H9 (cell line): Measurements from ENCODE around the gene STK32C. TPM values are rescaled to one million over a fixed set of nuclear protein-coding genes. Genes with fewer than 3 reads are reported as not detected.
"Not testable (repeated sequence)": the region's sequence is repeated elsewhere in the genome, so short reads cannot be mapped to it uniquely, and the experiment has no call there.

Experiments used
- DNase-seq: peaks from one replicate; pipeline ENCODE4 v3.0.0-alpha.2; 2017
- H2AFZ ChIP-seq: one replicate; pipeline ENCODE4 v1.6.1; 2013; ENCODE audit warnings: mild to moderate bottlenecking, low read length, control low read depth, moderate library complexity
- H2AK5ac ChIP-seq: 2 replicates; pipeline ENCODE4 v1.6.1; 2013; ENCODE audit warnings: low read length, control low read depth, mixed read lengths; ENCODE audit not compliant: insufficient read length
- H2BK120ac ChIP-seq: one replicate; pipeline ENCODE4 v1.6.1; 2013; ENCODE audit warnings: low read depth, mild to moderate bottlenecking, low read length, control low read depth, inconsistent platforms; ENCODE audit not compliant: poor library complexity, severe bottlenecking
- H2BK12ac ChIP-seq: 2 replicates; pipeline ENCODE4 v1.6.1; 2013; ENCODE audit warnings: low read length, control low read depth, mixed read lengths, low read depth; ENCODE audit not compliant: insufficient read length
- H2BK15ac ChIP-seq: 2 replicates; pipeline ENCODE4 v1.6.1; 2013; ENCODE audit warnings: low read depth, low read length, control low read depth
- H2BK20ac ChIP-seq: one replicate; pipeline ENCODE4 v1.6.1; 2013; ENCODE audit warnings: low read depth, mild to moderate bottlenecking, low read length, control low read depth, inconsistent platforms; ENCODE audit not compliant: poor library complexity, severe bottlenecking
- H2BK5ac ChIP-seq: 2 replicates; pipeline ENCODE4 v1.6.1; 2013; ENCODE audit warnings: low read length, control low read depth, mixed read lengths; ENCODE audit not compliant: insufficient read length
- H3K14ac ChIP-seq: 2 replicates; pipeline ENCODE4 v1.6.1; 2013; ENCODE audit warnings: low read length, control low read depth; ENCODE audit not compliant: insufficient read depth
- H3K18ac ChIP-seq: 2 replicates; pipeline ENCODE4 v1.6.1; 2013; ENCODE audit warnings: low read depth, mild to moderate bottlenecking, mixed read lengths, low read length, control low read depth; ENCODE audit not compliant: insufficient read length
- H3K23ac ChIP-seq: 2 replicates; pipeline ENCODE4 v1.6.1; 2013; ENCODE audit warnings: low read length, control low read depth, mixed read lengths, low read depth; ENCODE audit not compliant: insufficient read length
- H3K23me2 ChIP-seq: 2 replicates; pipeline ENCODE4 v1.6.1; 2013; ENCODE audit warnings: low read depth, mild to moderate bottlenecking, mixed read lengths, low read length, control low read depth; ENCODE audit not compliant: insufficient read length, poor library complexity, severe bottlenecking
- H3K27ac ChIP-seq: 2 replicates; pipeline ENCODE4 v1.5.1; 2013; ENCODE audit warnings: low read length, control low read depth, mixed read lengths, low read depth; ENCODE audit not compliant: insufficient read length
- H3K27me3 ChIP-seq: 2 replicates; pipeline ENCODE4 v1.6.1; 2013; ENCODE audit warnings: low read length, control low read depth, inconsistent platforms; ENCODE audit not compliant: insufficient read depth
- H3K4ac ChIP-seq: 2 replicates; pipeline ENCODE4 v1.6.1; 2013; ENCODE audit warnings: low read depth, mild to moderate bottlenecking, control low read depth, inconsistent platforms, low read length, moderate library complexity
- H3K4me1 ChIP-seq: 2 replicates; pipeline ENCODE4 v1.6.1; 2013; ENCODE audit warnings: low read length, control low read depth, inconsistent platforms; ENCODE audit not compliant: insufficient read depth
- H3K4me2 ChIP-seq: 2 replicates; pipeline ENCODE4 v1.6.1; 2013; ENCODE audit warnings: low read length, control low read depth, mixed read lengths; ENCODE audit not compliant: insufficient read length, insufficient read depth
- H3K56ac ChIP-seq: 2 replicates; pipeline ENCODE4 v1.6.1; 2013; ENCODE audit warnings: low read depth, mild to moderate bottlenecking, mixed read lengths, low read length, control low read depth; ENCODE audit not compliant: insufficient read length
- H3K79me1 ChIP-seq: 2 replicates; pipeline ENCODE4 v1.6.1; 2013; ENCODE audit warnings: low read depth, mild to moderate bottlenecking, moderate library complexity, low read length, control low read depth, inconsistent platforms; ENCODE audit not compliant: insufficient read depth, poor library complexity, severe bottlenecking
- H3K79me2 ChIP-seq: 2 replicates; pipeline ENCODE4 v1.6.1; 2013; ENCODE audit warnings: low read length, control low read depth, inconsistent platforms; ENCODE audit not compliant: insufficient read depth
- H3K9ac ChIP-seq: 2 replicates; pipeline ENCODE4 v1.6.1; 2013; ENCODE audit warnings: low read length, control low read depth, mixed read lengths; ENCODE audit not compliant: insufficient read length; ENCODE audit errors: extremely low read depth
- H3K9me3 ChIP-seq: one replicate; pipeline ENCODE4 v1.6.1; 2013; ENCODE audit warnings: low read depth, low read length, inconsistent platforms; ENCODE audit not compliant: control insufficient read depth
- H3T11ph ChIP-seq: one replicate; pipeline ENCODE4 v1.6.1; 2013; ENCODE audit warnings: mild to moderate bottlenecking, low read length, control low read depth, inconsistent platforms
- H4K20me1 ChIP-seq: one replicate; pipeline ENCODE4 v1.6.1; 2013; ENCODE audit not compliant: control insufficient read depth, insufficient read length, insufficient read depth
- H4K5ac ChIP-seq: 2 replicates; pipeline ENCODE4 v1.6.1; 2013; ENCODE audit warnings: low read depth, mild to moderate bottlenecking, mixed read lengths, low read length, control low read depth; ENCODE audit not compliant: insufficient read length
- H4K8ac ChIP-seq: replicated peaks from 2 replicates; pipeline ENCODE4 v1.6.1; 2013; ENCODE audit warnings: low read length, control low read depth, mixed read lengths, low read depth; ENCODE audit not compliant: insufficient read length
- H4K91ac ChIP-seq: 2 replicates; pipeline ENCODE4 v1.6.1; 2013; ENCODE audit warnings: low read depth, mild to moderate bottlenecking, moderate library complexity, mixed read lengths, low read length, control low read depth; ENCODE audit not compliant: insufficient read length
- H3K27ac Mint-ChIP-seq, 3 experiments: 2 replicates in 2 of 3; 3 replicates in 1 of 3; pipeline ENCODE4 v1.8.0; 2020 to 2021; ENCODE audit warnings: mixed read lengths in 3 of 3, mild to moderate bottlenecking in 1 of 3, moderate library complexity in 1 of 3
- H3K27me3 Mint-ChIP-seq: 2 replicates; pipeline ENCODE4 v1.8.0; 2021; ENCODE audit warnings: low read depth, mild to moderate bottlenecking, moderate library complexity, mixed read lengths
- H3K36me3 Mint-ChIP-seq, 3 experiments: 2 replicates in 2 of 3; 3 replicates in 1 of 3; pipeline ENCODE4 v1.8.0; 2020 to 2021; ENCODE audit warnings: low read depth in 3 of 3, mixed read lengths in 3 of 3; ENCODE audit not compliant: insufficient read depth in 1 of 3
- H3K4me1 Mint-ChIP-seq, 2 experiments: 2 replicates each; pipeline ENCODE4 v1.8.0; 2020; ENCODE audit warnings: mixed read lengths in 2 of 2
- H3K4me3 Mint-ChIP-seq, 2 experiments: 2 replicates in 1 of 2; 3 replicates in 1 of 2; pipeline ENCODE4 v1.8.0; 2020 to 2021; ENCODE audit warnings: mild to moderate bottlenecking in 2 of 2, mixed read lengths in 2 of 2, moderate library complexity in 1 of 2
- H3K9me3 Mint-ChIP-seq, 2 experiments: 2 replicates in 1 of 2; 3 replicates in 1 of 2; pipeline ENCODE4 v1.8.0; 2020; ENCODE audit warnings: mild to moderate bottlenecking in 2 of 2, mixed read lengths in 2 of 2, moderate library complexity in 1 of 2
- CTCF ChIP-seq: fragments of 200-600 bp; sonication (generic); conservative IDR thresholded peaks from 3 replicates; pipeline ENCODE4 v1.8.0; 2021; ENCODE audit warnings: antibody characterized with exemption, mild to moderate bottlenecking
- WGBS: extraction: QIAGEN DNeasy Blood & Tissue Kit; methylation state at CpG from one replicate; pipeline ENCODE4 v1.1.7; 2013; ENCODE audit warnings: missing lambda C conversion rate, low lambda C conversion rate, mixed read lengths; ENCODE audit not compliant: insufficient read length; ENCODE audit errors: extremely low coverage; 5-methylcytosine and 5-hydroxymethylcytosine counted together
- total RNA-seq: library from RNA; stranded (reverse); gene quantifications from 2 replicates; pipeline ENCODE4 v1.2.1, GENCODE V29; 2021

Gene STK32C
- total RNA-seq, 1 experiment from 2014 or later: 11.3 TPM

- no peak overlapping the region for H2AK5ac ChIP-seq
- no peak overlapping the region for H4K91ac ChIP-seq
- Mint-ChIP-seq H3K9me3 (peaks cover 11 to 12% of the 10 kb centered on the region in 2 experiments), H3K4me1 (peaks cover 0 to 6% of the 10 kb centered on the region in 2 experiments; a peak in 3 of 4 replicates), H3K36me3 (peaks cover 0 to 10% (median 0%) of the 10 kb centered on the region in 3 experiments; a peak in 3 of 7 replicates), H3K27me3 (no peaks in the 10 kb centered on the region; the same call in 1 of the 2 replicates), H3K27ac (no peak overlapping the region; a peak in 1 of 7 replicates), H3K4me3 (no peak overlapping the region)
- no peaks in the 10 kb centered on the region for H3K27me3 ChIP-seq
- H3K27ac ChIP-seq: no peak overlapping the region
- no peak overlapping the region for H2BK15ac ChIP-seq
- H3K79me1 ChIP-seq: no peaks in the 10 kb centered on the region
- no peak overlapping the region for H3K18ac ChIP-seq
- H3K4ac ChIP-seq: no peak overlapping the region
- H3K4me2 ChIP-seq: no peak overlapping the region
- H2BK12ac ChIP-seq: no peak overlapping the region
- no peak overlapping the region for H4K5ac ChIP-seq
- H2BK20ac ChIP-seq: no peak overlapping the region
- H3T11ph ChIP-seq: no peak overlapping the region
- H3K4me1 ChIP-seq: no peaks in the 10 kb centered on the region
- no peaks in the 10 kb centered on the region for H3K79me2 ChIP-seq
- no peak overlapping the region for H3K14ac ChIP-seq
- H3K56ac ChIP-seq: no peak overlapping the region
- H4K20me1 ChIP-seq: peaks cover 3% of the 10 kb centered on the region
- no peak overlapping the region for H3K9ac ChIP-seq
- TF ChIP-seq CTCF: no peak
- no peak overlapping the region for H2AFZ ChIP-seq
- H4K8ac ChIP-seq: no peak overlapping the region
- no peak overlapping the region for H3K23ac ChIP-seq
- DNase-seq: no peak
- no peak overlapping the region for H2BK5ac ChIP-seq
- H2BK120ac ChIP-seq: no peak overlapping the region
- H3K23me2 ChIP-seq: no peaks in the 10 kb centered on the region
- WGBS: no CpG with 5 or more reads among the region's 21 CpGs
- no peaks in the 10 kb centered on the region for H3K9me3 ChIP-seq
Observed at GRCh38 chr10:132269266-132270230, 38.2 kb downstream of the STK32C start.

GRCh38 chr10:132267916-132268315 lies 39.8 kb downstream of the STK32C start:
- H4K91ac ChIP-seq, H3K27me3 Mint-ChIP-seq, H3T11ph ChIP-seq, H2BK5ac ChIP-seq, H2AK5ac ChIP-seq, H3K4me3 Mint-ChIP-seq, H3K79me2 ChIP-seq, H3K27ac ChIP-seq, H3K23me2 ChIP-seq, H3K79me1 ChIP-seq, H4K5ac ChIP-seq, H2BK15ac ChIP-seq, H2AFZ ChIP-seq, H4K20me1 ChIP-seq, H3K9ac ChIP-seq, H3K27ac Mint-ChIP-seq, H3K4me2 ChIP-seq, H3K14ac ChIP-seq, H3K4me1 Mint-ChIP-seq, H3K27me3 ChIP-seq, H3K56ac ChIP-seq, H3K4me1 ChIP-seq, H2BK120ac ChIP-seq, DNase-seq, H3K23ac ChIP-seq, H3K4ac ChIP-seq, H4K8ac ChIP-seq, H2BK20ac ChIP-seq, H2BK12ac ChIP-seq, H3K9me3 ChIP-seq, H3K18ac ChIP-seq: not testable (repeated sequence)
- Mint-ChIP-seq H3K36me3 (peaks cover 0 to 10% (median 0%) of the 10 kb centered on the region in 3 experiments; a peak in 3 of 7 replicates), H3K9me3 (peaks cover 11 to 12% of the 10 kb centered on the region in 2 experiments)
- WGBS: no CpG with 5 or more reads among the region's 12 CpGs
